NCI-H2081 treated with DMSO at 0.1 percent for 48 hours (cell line): ENCODE measurements around the gene TMEM144.

Experiments used
- DNase-seq: peaks from one replicate; lab custom pipeline; 2025; lab: John Stamatoyannopoulos, UW

TMEM144 gene

DNA sequence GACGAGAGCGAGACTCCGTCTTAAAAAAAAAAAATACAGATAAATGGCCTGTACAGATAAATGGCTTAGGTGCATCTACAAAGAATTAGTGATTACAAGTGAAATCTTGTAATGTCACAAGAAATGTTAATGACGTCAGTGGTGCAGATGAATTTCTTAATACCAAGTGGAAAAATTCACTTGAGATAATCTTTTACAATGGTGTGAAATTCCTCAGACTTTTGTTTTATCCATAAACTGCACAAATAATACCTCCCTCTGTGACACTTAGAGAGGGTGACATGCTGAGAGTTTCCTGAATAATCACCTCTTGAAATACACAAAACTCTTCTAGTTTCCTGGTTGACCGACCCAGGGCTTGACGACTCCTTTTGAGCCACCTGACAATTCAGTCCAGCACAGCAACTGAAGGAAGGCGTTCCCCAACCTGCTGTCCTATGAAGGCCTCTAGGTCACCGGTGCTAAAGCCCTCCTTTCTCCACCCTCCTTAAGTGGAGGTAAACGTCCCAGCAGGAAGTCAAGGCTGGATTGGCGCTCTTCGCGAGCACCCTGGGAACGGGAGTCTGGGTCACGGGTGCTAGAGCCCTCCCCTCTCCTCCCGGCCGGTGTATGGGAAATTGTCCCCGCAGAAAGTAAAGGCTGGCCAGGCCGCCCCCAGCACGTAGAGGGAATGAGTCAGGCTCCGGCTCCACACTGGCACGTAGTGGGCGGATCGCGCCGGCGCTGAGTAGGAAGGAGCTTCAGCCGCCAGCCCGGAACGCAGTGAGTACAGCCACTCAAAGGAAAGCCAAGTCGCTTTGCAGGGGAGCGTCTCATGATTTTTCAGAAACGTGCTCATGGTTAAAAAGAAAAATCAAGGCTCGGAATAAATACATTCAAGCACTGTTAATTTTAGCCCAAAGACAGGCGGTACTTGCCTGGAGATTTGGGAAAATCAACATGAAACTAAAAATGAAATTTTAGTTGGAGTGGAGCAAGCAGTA, at the start of gene TMEM144:
Gene TMEM144 (plus strand): TSS at position 662 of the 983 bp plus-strand sequence. CDS start 2,182 bp downstream, outside the sequence.
- peak; percentile 6 for DNase-seq

DNA sequence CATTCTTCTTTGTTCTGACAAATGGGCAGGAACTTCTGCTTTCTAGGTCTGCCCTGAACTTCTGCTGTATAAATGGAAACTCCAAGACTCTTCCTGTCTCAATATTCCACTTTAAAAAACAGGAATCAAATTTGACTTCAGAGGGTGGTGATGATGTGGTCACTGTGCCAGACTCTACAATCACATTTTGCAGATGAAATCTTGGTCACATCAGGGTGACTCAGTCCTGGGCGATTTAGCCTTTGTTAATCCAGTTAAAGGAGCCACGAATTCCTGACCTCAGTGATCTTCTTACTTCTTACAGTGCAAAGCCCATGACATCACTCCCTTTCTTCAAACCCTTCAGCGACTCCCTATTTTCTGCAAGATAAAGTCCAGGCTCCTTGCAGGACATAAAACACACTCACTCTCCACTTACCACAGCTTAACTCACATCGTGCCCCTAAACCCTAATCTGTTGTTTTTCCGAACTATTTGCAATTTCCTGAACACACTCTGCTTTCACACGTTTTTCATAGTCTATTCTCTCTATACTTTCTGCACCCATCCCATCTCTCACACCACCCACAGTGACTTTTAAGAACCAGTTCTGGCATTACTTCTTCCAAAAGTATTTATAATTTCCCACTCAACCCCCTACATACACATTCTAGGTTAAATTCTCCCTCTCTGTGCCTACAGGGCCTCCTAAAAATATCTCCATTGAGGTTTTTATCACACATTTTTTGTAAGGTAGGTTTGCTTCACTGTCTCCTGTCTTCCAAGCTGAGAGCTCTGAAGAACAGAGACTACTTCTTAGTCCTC, 48.5 kb upstream of the TMEM144 start:
- DNase-seq = no peak

DNA sequence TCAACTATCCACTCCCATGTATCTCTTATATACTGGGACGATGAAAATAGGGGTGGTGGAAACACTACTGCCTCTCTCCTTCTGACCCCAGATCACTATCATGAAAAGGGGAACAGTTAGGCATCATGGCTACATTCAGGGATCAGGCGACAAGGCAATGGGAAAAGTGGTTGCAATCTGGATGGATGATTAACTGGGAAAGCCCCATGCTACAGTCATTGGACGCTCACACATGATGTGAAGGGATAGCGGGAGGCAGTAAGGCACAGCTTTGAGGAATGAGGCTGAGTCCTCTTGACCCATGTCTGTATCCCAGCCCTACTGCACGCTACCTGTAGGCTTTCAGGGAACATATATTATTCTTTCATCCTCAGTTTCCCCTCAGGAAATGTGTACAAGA, 47.7 kb upstream of the TMEM144 start:
- no peak for DNase-seq

DNA sequence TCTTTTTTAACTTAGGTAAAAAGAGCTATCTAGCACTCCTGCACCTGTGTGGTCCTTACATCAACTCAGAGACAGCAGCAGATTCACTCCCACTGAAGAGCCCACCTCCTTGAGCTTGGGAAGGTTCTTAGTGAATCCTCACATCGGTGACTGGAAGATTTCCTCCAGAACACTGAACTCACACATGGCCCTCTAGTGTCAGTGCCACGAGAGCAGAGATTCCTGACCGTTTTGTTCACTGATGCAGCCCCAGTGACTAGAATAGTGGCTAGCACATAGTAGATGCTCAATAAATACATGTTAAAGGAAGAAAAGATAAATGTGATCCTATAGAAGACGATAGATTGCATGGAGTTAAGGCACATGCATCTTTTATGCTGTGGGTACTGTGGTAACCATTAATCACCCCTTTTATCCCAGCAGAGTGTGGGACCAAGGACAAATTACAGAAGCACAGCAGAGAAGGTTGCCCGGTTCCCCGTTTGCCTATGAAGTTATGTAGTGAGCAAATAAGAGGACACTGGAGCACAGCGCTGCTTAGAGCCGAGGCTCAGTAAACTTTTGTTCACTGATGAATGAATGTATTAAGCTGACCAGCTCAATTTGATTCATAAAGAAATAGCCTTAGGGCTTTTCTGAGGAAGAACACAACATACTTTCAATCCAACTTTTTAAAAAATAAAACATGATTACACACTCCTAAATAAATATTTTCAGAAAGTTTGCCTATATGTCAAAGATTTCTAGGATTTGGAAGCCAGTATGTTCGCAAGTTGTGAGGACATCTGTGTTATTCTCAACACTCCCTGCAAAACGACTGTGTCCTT, 46.1 kb upstream of the TMEM144 start:
- no peak for DNase-seq

DNA sequence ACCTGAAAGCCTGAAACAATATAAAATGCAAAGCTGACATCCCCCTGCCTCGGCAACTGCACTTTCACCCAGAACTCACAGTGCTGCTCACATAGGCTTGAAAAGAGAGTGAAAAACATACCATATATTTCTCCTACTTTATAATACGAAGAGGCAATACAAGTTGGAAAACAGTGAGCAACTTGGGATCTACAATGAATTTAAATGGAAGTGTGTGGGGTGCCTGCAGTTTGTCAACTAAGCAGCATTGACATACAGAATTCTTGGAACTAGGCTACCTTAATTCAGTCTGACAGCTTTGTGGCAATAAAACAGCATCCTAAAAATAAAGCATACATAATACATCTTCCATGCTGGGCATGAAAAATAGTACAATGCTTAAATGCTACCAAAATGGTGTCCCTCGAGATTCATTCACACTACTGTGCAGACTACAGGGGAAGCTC, 45.5 kb upstream of the TMEM144 start:
- no peak for DNase-seq

DNA sequence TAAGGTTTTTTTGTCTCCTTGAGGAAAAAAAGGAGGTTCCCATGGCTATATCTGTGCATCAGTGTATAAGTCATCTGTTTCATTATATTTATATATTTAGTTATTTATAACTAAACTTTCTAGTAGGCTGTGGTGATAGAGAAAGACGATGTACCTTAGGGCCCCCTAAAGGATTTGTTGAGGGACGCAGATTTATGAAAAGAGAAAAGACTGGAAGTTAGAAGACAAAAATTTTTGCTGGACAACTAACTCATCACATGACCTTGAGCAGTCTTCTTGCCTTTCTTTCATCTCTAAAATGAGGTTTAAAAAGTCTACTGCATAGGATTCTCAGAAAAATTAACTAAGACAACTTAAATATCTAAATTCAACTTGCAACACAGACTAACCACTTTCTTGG, 43.6 kb upstream of the TMEM144 start:
- no peak for DNase-seq

DNA sequence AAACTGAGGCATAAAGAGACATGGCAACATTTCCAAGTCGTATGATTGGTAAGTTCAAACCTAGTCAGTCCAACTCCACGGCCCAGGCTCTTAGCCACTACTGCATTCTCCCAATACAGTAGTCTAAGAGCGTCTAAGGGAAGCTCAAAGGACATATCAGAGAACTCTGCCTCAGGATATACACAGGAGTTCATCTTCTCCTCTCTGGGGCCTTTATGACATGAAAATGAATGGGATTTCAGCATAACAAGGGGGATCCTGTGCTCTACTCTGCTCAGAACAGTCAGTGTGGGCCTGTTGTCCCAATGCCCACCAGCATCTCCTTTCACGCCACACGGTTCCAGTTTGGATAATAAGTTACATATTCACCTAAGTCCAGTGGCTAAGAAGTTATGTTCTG, 41.7 kb upstream of the TMEM144 start:
- no peak for DNase-seq

DNA sequence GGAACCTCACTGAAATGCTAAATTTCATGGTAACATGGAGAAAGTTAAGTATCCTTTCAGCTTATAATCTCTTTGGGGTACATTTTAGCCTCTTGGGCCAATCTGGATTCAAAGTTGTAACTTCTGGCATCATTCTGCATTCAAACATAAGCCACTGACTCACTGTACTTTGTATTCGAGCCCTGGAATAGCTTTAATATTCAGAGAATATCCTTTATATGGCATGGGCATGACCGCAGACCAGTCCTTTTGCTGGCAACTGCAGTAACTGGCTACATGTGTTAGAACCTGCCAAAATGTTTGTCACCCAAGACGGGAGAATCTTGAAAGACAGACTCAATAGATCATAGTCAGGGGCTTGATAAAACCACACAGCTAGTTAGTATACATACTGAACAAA, 40.8 kb upstream of the TMEM144 start:
- no peak for DNase-seq

DNA sequence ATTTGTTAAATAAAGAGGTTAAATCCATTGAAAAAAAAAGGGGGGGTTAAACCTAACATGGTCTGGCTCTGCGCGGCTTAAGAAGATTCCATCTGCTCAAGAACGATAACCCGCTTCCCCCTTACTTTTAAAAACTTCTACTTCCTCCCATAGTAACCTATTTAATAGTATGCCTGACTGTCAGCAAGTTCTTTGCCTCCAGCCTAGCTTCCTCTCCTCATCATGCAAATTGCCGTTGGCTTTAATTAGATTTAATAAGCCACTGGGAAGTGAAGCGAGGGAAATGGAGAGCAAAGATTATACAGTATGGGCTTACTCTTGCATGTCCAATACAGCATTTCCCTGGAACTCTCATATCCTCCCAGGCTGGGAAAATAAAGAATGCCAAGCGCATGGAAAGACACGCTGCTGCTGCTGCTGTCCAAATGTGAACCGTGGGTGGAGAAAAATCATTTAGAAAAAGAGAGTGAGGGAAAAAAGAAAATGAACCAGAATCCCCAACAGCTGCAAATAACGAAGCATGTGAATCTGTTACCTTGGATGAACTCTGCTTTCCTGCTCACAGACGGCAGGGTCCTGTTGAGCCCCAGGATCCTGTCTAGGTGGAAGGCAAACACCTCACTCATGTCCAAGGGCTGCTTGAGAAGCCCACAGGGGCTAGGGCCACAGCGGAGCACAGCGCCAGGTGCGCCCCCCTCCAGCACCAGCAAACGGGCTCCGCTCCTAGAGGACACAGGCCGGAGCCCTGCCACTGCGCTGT, 40.2 kb upstream of the TMEM144 start:
- no peak for DNase-seq

DNA sequence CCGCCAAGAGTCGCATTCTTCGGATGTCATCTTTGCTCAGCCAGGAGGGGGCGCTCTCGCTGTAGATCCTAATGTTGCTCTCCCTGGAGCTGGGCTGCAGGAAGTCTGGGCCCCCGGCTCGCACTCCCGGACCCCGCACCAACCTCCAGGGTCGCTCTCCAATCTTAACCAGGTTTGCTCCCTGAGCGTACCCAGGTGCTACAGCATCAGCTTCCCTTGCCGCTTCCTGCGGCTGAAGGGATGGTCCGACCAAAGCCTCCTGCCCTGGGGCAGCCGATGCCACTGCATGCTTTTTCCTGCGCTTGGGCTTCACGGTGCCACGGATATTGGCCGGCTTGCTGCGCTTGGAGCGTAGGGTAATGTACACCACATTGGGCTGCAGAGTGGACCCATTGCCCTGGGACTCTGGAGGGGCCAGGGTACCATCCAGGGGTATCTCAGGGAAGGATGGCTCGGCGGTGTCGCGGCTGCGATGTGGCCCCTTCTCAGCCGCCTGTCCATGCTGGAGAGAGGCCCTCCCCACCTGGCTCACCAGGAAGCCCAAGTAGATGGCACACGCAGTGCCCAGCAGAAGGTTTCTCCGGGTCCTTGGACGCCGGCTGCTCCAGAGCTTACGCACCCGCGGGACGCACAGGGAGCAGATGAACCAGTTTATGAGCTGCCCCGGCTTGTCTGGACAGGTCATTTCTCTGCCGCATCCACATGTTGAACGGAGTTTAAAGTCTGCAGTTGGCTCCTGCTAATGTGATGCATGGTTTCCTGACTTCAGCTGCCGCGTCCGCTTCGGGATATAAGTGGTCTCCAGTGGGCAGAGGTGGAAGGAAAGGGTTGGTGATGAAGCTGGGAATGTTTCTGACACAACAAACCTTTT, 39.4 kb upstream of the TMEM144 start:
- DNase-seq = no peak

DNA sequence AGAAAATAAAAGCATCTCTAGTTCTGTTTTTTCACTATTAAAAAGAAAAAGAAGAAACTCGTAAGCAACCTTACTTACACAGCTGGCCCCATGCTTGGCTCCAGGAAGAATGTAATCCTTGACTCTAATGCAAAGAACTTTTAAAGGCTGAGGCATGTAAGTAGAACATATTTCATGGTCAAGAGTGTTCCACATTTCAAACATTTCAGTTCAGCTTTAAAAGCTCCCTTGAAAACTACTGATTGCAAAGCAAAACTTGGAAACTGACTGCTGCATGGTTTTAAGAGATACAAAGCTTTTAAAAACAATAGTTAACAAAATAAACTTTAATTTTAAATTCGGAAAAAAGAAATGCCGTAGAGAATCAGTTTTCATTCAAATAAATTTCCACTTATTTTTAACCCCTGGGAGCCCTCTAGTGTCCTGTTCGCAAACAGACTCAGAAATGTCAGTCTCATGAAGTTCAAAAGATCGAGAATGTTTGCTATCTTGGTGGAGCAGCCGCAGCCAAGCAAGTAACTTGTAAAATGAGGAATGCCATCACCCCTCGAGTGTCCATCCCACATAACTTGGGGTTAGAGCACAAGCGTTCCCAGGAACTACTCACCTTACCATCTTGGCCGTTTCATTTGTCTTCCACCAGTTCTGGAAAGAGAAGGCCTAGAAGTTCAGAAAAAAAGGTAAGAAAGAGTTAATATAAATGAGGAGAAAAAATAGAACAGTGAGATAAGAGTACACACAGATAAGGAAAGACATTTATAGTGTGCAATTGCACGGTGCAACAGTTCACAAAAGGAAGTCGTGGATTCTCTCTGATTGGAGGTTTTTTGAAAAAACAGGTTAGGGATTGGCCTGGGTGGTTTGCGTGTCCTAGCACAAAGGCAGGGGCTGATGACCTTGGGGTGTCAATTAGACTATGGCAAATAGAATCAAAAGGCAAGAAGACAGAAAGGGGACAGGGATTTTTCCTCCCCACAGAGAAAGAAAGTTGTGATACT, 37.7 kb upstream of the TMEM144 start, which contains the start of gene GASK1B:
Gene GASK1B (minus strand): TSS at position 765 of the 998 bp plus-strand sequence. CDS start 1,650 bp downstream, outside the sequence.
- DNase-seq = no peak

DNA sequence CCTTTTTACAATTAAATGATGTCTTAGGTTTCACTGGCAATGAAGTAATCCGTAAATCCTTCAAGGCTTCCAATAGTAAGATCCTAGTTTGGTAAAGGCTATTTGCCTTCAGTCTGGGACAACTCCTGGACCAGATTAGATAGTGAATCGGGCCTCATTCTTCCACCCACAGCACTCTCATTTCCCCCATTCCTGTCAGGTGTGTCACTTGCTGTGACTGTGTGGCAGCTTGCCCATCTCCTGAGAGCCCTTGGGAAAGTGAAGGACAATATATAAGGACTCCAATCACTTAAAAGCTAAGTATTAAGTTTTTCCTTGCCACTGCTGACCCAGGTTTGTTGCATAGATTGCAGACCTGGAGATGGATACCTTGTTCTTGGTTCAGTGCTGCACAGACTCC, 34.2 kb upstream of the TMEM144 start:
- DNase-seq = no peak

DNA sequence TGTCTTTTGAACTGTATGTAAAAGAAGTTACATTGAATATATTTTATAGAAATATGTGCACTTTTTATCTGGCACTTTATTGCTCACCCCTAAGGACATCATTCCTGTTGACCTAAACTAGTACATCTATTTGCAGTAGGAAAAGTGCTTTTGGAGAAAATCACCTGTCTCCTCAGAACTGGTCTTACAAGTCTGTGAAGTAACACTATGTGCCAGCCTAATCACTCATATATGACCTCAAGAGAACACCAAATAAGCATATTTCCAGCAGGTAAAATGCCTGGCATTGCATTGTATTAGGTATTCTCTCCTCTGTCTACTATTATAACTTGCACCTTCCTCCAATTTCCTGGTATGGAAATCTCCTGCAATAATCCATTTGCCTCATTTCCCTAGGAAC, 33.5 kb upstream of the TMEM144 start:
- no peak for DNase-seq

DNA sequence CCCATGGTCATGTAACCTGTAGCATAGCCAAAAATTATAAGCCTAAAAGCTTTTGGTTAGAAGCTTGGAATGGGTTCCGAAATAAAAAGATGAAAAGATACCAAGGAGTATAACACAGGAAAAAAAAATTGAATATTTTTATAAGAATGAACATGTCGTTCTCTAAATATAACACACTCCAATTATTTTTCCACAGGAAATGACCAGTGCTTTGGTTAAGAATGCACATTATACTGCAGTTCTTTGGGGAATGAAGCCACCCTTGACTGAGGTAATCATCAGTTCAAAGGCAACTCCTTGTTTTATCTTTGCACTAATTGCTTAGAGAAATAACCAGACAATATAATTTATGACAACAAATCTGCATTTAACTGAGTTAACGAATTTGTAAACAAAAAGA, 30.8 kb upstream of the TMEM144 start:
- no peak for DNase-seq

DNA sequence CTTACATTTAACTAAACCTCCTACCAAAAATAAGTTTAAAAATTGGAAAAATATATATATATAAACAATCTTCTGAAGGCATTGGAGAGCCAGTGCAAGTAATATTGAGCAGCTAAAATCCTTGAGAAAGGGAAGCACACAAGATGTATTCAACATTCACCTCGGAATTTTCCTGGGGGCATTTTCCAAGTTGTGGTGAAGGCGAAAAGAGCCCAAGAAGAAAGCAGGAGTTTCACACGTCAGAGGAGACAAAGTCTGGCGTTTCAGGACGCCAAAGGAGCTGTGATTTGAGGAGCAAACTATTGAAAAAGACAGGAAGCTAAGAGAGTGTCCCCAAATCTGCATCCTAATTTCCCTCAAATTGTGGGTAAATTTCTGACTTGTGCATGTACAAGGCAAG, 28.4 kb upstream of the TMEM144 start:
- no peak for DNase-seq

DNA sequence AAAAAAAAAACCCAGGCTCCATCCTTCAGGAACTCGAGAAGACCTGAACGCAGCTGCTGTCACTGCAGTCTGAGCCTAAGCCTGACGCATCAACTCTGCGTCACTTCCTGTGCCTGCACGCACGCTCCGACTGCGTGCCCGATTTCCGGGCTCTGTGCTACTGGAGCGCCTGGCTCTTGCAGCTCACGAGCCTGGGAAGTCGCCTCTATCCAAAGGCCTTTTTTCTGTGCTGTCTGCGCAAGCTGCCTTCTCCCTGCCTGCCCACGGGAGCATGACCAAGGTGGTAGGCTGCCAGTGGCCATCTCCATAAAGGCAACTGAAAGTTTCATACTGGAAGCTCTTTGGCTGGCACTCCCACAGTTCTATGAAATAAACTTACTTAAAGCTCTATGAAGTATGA, 27.6 kb upstream of the TMEM144 start:
- DNase-seq = no peak

DNA sequence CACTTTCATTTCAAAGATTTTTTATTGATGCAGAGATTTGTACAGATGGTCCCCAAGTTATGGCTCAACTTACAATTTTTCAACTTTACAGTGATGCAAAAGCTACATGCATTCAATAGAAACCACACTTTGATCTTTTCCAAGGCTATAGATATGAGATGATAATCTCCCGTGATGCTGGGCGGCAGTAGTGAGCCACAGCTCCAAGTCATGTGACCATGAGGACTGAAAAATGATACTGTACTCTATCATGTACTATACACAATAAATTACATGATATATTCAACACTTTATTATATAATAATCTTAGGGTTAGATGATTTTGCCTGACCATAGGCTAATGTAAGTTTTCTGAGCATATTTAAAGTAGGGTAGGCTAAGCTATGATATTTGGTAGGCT, 23.5 kb upstream of the TMEM144 start:
- DNase-seq = no peak

DNA sequence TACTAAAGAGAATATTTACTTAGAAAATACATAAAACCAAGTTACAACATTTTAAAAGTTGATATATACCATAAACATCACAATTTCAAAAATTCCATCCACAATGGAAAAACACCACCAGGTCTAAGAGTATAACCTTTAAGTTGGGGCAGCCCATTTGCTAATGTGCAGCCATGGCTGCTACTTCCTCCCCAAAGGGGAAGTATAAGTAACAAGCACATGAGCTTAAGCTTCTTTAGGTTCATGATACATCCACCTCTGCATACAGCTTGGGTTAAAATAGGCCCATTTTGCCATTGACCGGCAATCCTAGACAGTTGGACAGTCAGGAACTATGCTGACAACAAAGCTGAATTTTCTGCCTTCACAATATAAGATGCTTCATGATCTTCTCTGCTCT, 20.9 kb upstream of the TMEM144 start:
- DNase-seq = no peak

DNA sequence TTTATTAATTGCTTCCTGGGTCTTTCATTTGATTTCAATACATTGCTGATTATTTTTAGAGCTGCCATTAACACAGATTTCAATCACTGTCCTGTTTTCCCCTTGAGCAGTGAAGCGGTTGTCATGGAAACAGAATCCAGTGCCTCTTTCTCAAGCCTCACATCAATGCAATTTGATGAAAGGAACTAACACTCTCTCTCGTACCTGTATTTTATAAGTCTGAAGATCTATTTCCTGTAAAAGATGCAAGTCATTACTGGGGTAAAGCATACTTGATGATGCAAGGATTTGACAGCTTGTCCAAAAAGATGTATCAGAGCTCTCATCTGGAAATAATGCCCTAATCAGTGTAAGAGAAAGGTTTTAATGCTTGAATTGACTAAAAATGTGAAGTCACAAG, 19.6 kb upstream of the TMEM144 start:
- no peak for DNase-seq
